ES-I3 (cell line): ENCODE results near the gene TRMT10B.
"Not testable (repeated sequence)": the region's sequence is repeated elsewhere in the genome, so short reads cannot be mapped to it uniquely, and the experiment has no call there.

Source experiments
- H3K36me3 ChIP-seq: 2 replicates; pipeline ENCODE4 v1.6.1; 2013; ENCODE audit warnings: mild to moderate bottlenecking, low read length, control low read depth, moderate library complexity; ENCODE audit not compliant: insufficient read depth
- H3K4me1 ChIP-seq: 2 replicates; pipeline ENCODE4 v1.6.1; 2013; ENCODE audit warnings: mild to moderate bottlenecking, control low read depth, low read length; ENCODE audit not compliant: insufficient read depth
- H3K9ac ChIP-seq: 2 replicates; pipeline ENCODE4 v1.6.1; 2013; ENCODE audit warnings: low read depth, mild to moderate bottlenecking, low read length, moderate library complexity
- H3K9me3 ChIP-seq: 2 replicates; pipeline ENCODE4 v1.6.1; 2013; ENCODE audit warnings: mild to moderate bottlenecking, low read length, moderate library complexity; ENCODE audit not compliant: control insufficient read depth, insufficient read depth

The TRMT10B gene

GRCh38 chr9:37801287-37801850 is 47.8 kb downstream of the TRMT10B start:
- no peaks in the 10 kb centered on the region for H3K9me3 ChIP-seq
- H3K4me1 ChIP-seq: peaks cover 11% of the 10 kb centered on the region; the same call in 1 of the 2 replicates
- peak overlapping the region; percentile 95 for H3K9ac ChIP-seq
- no peaks in the 10 kb centered on the region for H3K36me3 ChIP-seq

- Histone ChIP-seq H3K9ac (peak overlapping the region; percentile 95), H3K9me3 (no peaks in the 10 kb centered on the region), H3K36me3 (no peaks in the 10 kb centered on the region), H3K4me1 (peaks cover 11% of the 10 kb centered on the region; the same call in 1 of the 2 replicates)
Observed at GRCh38 chr9:37801959-37802711, 48.5 kb downstream of the TRMT10B start.

- no peaks in the 10 kb centered on the region for H3K36me3 ChIP-seq
- no peaks in the 10 kb centered on the region for H3K9me3 ChIP-seq
- H3K4me1 ChIP-seq: peaks cover 11% of the 10 kb centered on the region; the same call in 1 of the 2 replicates
- no peak overlapping the region for H3K9ac ChIP-seq
Observed at GRCh38 chr9:37806271-37806670, 52.7 kb downstream of the TRMT10B start.

GRCh38 chr9:37809676-37810075 is 56.1 kb downstream of the TRMT10B start:
- not testable (repeated sequence) for H3K9me3 ChIP-seq, H3K9ac ChIP-seq, H3K36me3 ChIP-seq, H3K4me1 ChIP-seq

GRCh38 chr9:37811906-37812476 is 58.4 kb downstream of the TRMT10B start:
- Histone ChIP-seq H3K9me3 (no peaks in the 10 kb centered on the region), H3K9ac (no peak overlapping the region), H3K36me3 (no peaks in the 10 kb centered on the region), H3K4me1 (no peaks in the 10 kb centered on the region)

GRCh38 chr9:37812773-37813379 is 59.3 kb downstream of the TRMT10B start:
- H3K9me3 ChIP-seq: no peaks in the 10 kb centered on the region
- H3K4me1 ChIP-seq: no peaks in the 10 kb centered on the region
- no peak overlapping the region for H3K9ac ChIP-seq
- H3K36me3 ChIP-seq: no peaks in the 10 kb centered on the region

- Histone ChIP-seq H3K36me3 (no peaks in the 10 kb centered on the region), H3K4me1 (no peaks in the 10 kb centered on the region), H3K9me3 (no peaks in the 10 kb centered on the region), H3K9ac (no peak overlapping the region)
Observed at GRCh38 chr9:37818849-37819248, 65.2 kb downstream of the TRMT10B start.

- H3K9me3 ChIP-seq: no peaks in the 10 kb centered on the region
- H3K9ac ChIP-seq: no peak overlapping the region
- no peaks in the 10 kb centered on the region for H3K4me1 ChIP-seq
- H3K36me3 ChIP-seq: no peaks in the 10 kb centered on the region
Observed at GRCh38 chr9:37820142-37820541, 66.5 kb downstream of the TRMT10B start.

GRCh38 chr9:37825174-37825573 is 71.6 kb downstream of the TRMT10B start:
- H3K9ac ChIP-seq, H3K9me3 ChIP-seq, H3K4me1 ChIP-seq, H3K36me3 ChIP-seq: not testable (repeated sequence)

- Histone ChIP-seq H3K9me3 (no peaks in the 10 kb centered on the region), H3K9ac (no peak overlapping the region), H3K4me1 (no peaks in the 10 kb centered on the region), H3K36me3 (no peaks in the 10 kb centered on the region)
Observed at GRCh38 chr9:37827483-37828165, 74.0 kb downstream of the TRMT10B start.
